ENCODE data around the gene COL4A3.

- TF ChIP-seq CBX2 (IDR thresholded peaks at IDR 0.05; ENCODE audit: borderline replicate concordance, low read depth) (no peak), CTCF (IDR thresholded peaks at IDR 0.05) (no peak), POLR2A (IDR thresholded peaks at IDR 0.05; ENCODE audit: low read length) (no peak), ZSCAN20 (CRISPR knock-in tag; IDR thresholded peaks at IDR 0.05) (no peak), RFX5 (IDR thresholded peaks at IDR 0.05) (no peak), EP300 (IDR thresholded peaks at IDR 0.05) (no peak), CBX8 (IDR thresholded peaks at IDR 0.05) (no peak), USF2 (IDR thresholded peaks at IDR 0.05) (no peak), REST (IDR thresholded peaks at IDR 0.05) (no peak), POLR2AphosphoS2 (conservative IDR thresholded peaks at IDR 0.05; ENCODE audit: low read length) (no peak), SMC3 (IDR thresholded peaks at IDR 0.05) (no peak), RAD21 (conservative IDR thresholded peaks at IDR 0.05 in 1 of 2, IDR thresholded peaks at IDR 0.05 in 1 of 2) (no peak)
Measured at GRCh38 chr2:227322530-227323205, 158.2 kb downstream of the COL4A3 start.
